ENCODE results near the gene DLL1.

DLL1 gene

DNA sequence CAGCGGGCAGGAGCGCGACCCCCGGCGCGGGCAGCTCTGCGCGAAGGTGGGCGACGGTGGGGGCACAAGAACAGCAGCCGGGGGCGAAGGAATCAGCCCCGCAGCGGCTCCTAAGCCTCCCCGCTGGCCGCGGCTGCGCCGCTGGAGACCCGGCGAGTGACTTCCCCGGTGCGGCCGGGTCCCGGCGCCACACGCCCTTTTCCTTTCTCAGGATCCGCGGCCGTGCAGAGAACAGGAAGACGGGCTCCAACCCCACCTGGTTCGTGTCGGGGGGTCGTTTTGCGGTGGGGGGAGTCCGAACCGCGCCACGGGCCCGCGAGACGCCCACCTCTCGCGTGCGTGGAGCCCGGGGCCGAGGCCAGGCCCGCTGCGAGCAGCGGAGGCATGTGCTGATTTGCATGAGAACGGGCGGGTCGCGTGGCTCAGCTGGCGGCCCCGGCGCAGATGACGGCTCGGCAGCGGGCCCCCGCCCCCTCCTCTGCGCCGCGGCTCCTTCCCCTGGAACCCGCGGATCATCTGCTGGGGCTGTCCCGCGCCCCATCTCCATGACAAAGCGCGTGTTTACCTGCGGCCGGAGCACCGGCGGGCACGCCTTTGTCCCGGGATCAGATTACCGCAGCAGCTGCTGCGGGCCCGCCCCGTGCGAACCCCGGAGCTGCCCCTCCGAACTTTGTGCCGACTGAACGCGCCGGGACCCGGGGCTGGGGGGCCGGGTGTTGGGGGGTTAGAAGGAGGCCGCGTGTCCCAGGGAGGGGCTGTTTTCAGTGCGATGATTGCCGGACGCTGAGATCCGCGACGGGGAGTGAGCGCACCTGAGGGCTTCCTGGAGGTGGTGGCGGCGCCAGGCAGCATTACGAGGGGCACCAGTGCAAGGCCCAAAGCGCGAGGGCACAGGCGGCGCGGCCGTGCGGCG lies 4.9 kb upstream of the DLL1 start:
- DNase-seq (ENCODE audit: low read depth), result no peak

DNA sequence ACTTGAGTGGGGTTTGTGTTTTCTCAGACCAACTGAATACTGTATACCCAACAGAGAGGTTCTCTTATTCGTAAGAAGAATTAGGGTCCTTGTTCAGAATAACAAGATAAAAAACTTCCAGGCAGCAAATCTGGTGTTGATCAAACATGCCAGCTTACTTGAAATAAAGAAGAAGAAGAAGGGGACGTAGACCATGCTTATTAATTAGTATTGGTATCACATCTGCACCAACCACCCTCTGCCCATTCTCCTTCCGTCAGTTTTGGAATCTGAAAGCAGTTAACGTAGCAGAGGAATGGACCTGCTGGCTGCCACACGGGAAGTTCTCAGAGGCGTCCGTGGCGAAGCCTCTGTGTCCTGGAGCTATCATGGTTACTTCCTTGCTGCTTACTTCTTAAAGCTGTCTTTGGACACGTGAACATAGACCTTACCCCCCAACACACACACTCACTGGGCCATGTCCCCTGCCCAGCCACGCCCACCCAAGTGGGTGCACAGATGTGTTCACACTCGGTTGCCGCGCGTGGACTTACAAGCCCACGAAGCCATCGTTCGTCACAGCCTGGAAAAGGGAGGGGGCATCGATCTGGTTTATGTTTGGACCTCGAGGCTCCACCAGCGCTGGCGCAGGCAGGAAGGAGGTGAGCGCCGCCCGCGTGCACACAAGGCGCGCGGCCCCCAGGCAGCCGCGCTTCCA lies 4.1 kb upstream of the DLL1 start:
- DNase-seq (ENCODE audit: low read depth), result no peak

DNA sequence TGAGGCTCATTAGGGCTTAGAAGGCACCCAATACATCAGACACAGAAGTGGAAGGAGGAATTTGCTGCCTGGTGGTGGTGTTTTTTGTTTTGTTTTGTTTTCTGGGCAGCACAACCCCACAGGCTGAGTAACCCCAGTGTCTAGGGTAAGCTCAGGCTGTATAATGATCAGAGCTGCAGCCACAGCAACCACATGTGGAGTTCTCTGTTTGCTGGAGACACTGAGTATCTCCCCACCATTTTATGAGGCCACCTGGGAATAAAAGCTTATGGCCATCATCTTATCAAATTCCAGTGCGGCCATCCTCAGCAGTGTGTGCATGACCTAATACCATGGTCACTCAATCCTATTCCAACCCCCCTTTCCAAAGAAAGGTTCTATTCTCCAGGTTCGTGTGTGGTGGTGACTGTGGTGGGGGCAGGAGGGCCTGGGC lies 3.4 kb upstream of the DLL1 start:
- no peak for DNase-seq (ENCODE audit: low read depth)

DNA sequence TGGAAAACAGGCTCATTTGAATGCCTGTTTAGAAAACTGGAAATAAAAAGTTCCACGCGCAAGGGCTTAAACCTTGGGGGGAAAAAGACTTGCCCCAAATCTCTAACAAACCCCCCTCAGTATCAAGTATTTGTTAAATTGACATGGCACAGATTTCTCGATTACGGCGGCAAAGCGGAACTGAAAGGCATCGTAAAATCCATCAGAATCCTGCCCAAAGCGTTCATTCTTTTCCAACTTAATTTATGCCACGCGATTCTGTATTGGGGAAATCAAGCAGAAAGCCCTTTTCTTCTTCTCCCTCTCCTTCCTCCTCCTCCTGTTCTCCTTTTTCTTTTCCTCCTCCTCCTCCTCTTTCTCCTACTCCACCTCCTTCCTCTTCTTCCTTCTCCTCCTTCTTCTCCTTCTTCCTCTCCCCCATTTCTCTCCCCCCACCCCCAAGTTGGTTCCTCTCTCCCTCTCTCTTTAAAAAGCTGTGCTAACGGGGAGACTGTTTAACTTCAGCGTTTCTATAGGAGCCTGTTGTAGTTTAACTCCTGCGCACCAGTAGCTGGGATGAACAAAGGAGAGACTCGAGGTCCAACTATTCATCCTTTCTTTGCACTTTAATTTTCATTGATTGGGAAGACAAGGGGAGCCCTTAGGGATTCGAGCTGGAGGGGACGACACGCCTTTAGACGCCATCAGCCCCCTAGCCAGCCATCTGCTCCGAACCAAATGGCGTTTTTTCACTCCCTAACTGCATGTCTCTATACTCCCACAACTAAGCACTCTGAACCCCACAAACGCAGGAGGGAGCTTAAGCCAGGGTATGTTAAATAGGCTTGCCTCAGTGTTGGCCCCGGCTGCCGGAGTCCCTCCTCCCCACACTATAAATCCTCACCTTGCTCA lies 2.7 kb upstream of the DLL1 start:
- no peak for DNase-seq (ENCODE audit: low read depth)

DNA sequence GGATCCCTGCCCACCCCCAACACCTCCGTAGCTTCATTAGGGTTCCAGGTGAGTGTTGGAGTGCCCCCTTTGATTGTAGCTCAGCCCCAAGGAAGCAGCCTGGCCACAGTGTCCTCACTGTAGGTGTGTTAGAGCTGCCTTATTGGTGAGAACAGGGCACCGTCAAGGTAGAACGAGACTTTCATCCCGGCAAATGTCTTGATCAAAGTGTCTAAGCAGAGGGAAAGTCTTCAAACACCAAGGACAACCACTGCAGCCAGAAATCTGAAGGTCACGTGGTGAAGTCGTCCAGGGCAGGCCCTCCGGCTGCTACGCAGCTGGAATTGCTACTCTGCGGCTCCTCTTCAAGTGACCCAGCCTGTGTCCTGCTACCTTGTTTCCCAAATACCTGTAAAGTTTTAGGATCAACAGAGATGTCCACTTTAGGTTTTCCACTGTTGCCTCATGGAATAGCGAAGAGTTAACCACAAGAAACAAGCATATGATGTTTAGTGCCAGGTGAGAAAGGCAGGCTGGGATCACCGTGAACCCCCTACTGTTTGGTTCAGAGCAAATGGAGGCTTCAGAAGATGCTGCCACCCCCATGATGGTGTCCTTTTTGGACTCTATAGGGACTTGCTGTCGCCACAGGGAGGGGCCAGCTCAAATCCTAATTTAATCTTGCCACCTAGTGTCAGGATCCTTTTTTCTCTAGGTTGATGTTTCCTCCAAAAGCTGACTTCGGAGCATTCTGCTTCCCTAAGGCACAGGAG lies 1.7 kb upstream of the DLL1 start:
- DNase-seq (ENCODE audit: low read depth), result no peak

DNA sequence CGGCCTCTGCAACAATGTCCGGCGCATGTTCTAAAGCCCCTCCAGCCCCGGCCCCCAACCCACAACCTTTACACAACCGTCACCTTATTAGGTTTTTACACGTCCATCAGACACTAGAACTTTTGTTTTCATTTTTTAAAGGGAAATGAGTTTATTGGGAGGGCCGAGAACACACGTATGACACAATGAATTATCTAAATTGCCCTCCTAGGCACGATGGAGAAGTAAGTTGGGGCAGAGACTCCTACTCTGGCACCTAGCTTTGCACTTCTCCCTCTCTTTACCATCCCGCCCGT lies 1.2 kb upstream of the DLL1 start:
- DNase-seq (ENCODE audit: low read depth), result no peak

DNA sequence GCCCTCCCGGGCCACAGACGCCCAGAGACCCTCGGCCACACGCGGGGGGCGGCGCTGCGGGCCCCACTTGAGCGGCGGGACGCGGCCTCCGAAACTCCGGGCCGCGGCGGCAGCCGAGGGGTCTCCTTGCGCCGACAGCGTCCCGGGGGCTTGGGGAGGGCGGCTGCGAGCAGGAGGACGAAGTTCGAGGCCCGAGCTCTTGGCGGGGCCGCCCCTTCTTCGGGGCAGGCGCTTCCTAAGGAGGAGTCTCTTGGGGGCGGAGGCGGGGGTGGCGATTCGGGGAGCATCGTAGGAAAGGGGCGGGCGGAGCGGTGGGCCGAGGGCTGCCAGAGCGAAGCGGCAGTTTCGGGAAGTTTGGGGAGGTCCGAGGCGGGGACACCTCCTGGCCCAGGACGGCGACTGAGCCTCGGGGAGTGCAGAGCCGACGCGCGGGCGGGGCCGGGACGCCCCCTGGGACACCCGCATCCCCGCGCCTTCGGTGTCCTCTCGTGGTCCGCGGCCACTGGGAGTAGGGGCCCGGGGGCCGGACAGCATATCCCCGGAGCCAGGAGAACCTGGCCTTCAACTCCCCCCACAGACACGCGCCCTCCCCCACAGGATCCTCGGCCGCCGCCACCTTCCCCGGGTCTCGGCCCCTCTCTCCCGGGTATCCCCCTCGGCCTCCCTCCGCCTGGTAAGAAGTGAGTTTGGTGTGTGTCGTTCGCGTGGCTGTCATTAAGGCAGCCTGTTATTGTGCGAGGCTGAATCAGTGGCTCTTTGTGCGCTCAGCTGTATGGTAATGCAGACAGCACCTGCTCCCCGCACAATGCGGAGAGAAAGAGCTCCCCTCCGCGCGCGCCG lies 613 bp upstream of the DLL1 start:
- DNase-seq (ENCODE audit: low read depth), result no peak

DNA sequence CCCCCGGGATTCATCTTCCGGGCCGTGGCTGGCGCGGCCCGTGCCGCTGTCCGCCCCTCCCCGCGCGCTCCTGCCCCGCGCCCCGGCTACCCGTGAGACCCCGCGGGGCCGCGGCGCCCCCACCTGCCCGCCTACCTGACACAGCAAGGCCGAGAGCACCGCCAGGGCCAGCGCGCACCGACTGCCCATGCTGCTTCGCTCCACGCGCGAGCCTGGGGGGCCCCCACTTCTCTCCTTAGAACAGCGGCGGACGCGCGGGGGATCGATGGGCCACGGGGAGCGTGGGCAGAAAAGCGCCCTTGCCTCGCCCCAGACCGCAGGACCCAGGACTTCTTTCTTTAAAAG lies 955 bp downstream of the DLL1 start:
- DNase-seq (ENCODE audit: low read depth), result no peak

DNA sequence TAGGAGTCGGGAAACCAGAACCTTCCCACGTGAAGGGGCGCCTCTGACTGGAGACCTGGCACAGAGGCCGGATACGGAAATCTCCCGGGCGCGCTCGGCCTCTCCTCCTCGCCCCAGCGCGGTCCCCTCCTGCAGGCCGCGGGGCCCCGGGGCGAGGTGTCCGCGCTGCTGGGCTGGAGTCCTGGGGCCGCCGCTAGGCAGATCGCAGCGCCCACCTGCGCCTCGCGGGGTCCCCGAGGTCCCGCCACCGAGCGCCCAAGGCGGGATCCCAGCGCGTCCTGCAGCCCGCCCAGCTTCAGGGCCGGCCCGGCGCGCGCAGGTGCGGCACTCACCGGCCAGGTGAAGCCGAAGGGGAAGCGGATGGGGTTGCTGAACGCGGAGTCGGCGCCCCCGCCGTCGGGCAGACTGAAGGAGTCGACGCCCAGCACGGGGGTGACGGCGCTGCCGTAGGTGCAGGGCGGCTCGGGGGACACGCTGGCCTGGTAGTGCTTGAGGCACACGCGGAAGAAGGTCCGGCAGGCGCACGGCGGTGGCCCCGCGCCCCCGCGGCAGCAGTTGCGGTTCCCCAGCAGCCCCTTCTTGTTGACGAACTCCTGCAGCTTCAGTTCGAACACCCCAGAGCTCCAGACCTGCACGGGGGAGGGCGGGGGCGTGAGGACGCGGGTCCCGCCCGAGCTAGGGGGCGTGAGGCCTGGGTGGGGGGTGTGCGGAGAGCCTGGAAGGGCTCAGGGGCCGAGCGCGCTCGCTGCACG lies 1.5 kb downstream of the DLL1 start:
- no peak for DNase-seq (ENCODE audit: low read depth)

DNA sequence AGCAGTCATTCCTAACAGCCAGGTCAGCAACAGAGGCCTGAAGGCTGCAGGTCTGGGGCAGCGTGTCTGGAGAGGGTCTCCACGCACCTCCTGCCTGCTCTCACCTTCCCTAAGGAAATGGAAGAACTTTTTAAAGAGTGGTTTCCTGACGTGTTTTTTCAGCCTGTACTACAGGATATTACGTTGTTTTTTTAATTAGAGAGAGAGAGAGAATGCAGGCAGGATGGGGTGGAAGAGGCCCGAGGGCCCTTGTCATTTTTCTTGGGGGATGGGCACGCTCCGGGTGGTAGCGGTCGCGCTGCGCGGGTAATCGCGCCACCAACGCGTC lies 2.1 kb downstream of the DLL1 start:
- no peak for DNase-seq (ENCODE audit: low read depth)

DNA sequence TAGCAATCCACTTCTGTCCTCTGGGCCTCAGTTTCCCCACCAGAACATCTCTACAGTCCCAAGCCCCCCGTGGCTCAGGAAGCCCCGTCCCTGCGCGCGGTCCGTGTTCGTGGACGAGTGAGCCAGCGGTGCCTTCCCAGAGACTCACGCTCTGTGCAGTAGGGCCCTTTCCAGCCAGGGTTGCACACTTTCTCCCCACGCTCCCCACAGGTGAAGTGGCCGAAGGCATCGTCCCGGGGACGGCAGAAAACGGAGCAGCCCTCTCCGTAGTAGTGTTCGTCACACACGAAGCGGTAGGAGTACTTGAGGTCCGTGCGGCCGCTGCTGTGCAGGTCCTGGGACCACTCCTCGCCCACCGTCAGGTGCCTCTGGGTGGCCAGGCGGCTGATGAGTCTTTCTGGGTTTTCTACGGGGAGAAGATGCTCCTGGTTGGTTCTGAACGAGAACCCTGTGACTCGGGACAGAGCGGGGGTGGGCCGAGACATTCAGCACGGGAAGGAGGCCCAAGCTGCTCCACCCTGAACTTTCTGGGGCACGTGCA lies 2.7 kb downstream of the DLL1 start:
- DNase-seq (ENCODE audit: low read depth), result no peak

DNA sequence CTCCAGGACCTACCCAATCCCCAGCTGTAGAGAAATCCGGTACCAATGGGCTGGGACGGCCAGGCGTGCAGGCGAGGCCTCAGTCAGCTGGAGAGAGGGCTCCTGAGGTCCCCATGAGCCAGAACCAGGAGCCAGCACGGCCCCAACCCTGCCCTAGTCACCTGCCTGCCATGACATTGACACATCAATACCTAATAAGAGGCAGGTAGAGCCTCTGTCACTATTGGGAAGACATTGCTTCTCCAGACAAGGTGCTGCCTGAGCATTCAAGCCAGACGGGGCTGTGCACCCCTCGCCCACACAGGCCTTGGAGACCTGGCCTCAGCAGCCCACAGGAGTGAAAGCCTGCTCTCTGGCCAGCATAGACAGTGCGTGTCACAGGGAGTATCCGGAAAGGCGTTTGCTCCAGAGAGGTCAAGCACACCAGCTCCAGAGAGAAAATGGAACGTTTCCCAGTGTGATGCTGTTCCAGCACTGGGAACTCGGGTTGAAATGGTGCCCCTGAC lies 3.5 kb downstream of the DLL1 start:
- DNase-seq (ENCODE audit: low read depth), result no peak

DNA sequence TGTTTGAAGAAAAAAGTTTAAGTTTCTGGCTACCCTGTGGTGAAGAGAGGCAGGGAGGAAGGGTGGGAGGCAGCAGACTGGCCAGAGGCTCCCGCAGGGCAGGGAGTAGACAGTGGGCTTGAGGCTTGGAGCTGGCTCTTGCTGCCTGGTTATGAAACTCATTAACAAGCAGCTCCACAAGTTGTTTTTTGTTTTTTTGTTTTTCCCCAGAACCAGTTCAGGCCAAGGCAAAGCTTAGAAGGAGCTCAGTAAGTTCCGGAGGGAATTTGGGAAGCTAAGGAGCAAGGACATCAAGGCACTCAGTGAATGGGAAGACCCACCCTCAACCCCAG lies 4.0 kb downstream of the DLL1 start:
- no peak for DNase-seq (ENCODE audit: low read depth)

DNA sequence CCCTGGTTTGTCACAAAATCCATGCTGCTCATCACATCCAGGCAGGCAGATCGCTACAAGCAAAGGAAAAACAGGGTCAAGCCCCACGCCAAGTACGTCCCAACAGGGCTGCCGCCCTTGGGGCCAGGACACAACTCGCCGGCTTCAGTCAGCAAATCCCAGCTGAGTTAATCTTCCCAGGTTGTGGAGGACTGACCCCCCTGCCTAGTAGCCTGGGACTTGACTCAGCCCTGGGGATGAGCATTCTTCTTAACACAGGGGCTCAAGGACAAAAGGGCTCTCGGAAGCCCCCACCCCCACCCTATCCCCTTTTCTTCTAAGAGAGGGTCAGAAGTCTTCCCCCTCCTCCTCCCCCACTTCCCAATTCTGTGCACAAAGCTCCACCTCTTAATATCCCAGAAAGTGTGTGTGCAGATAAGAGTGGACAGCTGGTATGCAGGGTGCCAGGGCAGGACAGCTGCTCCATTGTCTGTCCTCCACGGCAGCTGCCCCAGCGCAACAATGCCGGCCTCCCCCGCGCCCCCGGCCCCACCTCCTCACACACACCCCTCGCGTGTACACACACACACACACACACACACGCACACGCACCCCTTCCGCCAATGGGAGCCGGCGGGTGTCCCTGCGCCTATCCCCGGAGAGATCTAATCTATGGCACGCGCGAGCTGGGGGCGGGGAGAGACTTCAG lies 4.5 kb downstream of the DLL1 start:
- no peak for DNase-seq (ENCODE audit: low read depth)

DNA sequence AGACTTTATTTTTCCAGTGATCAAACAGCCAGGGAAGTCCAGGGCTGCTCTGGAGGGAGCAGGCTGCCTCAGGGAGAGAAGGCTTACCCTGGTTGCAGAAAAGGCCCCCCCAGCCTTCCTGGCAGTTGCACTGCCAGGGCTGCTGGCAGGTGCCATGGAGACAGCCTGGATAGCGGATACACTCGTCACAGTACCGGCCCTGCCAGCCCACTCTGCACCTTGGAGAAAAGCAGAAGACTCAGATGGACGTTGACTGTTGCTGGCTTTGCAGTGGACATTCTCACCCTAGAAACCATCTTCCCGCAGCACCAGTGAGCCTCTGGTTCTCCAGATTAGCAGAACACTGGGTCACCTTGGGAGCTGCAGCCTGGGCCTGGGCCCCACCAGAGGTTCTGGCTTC lies 5.4 kb downstream of the DLL1 start:
- no peak for DNase-seq (ENCODE audit: low read depth)

DNA sequence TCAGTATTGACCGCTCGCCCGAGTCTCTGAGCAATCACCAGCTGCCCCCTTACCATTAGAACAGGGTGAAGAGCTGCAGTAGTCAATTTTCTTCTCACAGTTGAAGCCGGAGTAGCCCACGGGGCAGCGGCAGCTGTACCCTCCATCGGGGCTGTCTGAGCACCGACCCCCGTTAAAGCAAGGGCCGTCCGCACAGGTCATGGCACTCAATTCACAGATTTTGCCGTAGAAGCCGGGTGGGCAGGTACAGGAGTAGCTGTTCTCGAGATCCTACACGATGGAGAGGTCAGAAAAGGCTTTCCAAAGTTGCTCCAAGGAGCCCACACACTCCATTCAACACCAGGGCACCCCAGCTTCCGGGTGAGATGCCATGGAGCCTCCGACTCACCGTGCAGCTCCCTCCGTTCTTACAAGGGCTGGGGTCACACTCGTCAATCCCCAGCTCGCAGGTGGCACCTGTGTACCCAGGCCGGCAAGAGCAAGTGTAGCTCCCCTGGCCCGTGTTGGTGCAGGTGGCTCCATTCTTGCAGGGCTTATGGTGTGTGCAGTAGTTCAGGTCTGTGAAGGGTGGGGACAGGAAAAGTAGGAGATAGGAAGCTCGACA lies 5.9 kb downstream of the DLL1 start:
- no peak for DNase-seq (ENCODE audit: low read depth)

DNA sequence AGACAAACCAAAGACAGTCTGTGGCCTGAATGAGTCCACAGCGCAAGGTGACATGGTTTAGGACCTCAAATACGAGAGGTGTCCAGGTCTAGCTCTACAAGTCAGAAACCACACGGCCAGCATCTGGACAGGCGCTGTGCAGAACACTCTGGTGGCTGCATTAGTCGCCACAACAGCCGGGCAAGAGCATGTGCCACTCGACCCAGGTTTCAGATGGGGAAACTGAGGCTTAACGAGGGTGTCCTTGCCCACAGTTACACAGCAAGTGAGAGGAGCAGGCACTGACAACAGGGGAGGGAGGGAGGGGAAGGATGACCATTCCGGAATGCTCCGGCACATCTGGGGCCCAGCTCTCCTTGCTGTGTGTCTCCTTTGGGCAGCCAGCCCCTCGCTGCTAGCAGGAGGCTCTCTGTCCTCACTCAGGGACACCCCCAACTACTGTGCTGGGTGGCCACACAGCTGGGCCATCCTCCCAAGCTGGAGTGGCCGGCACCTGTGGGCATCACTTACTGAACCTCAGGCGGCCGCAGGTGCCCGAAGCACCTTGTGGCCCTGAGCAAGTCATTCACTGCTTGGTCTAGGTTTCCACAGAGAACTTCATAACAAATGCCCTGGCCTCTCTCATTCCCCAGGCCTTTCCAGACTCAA lies 6.6 kb downstream of the DLL1 start:
- no peak for DNase-seq (ENCODE audit: low read depth)

DNA sequence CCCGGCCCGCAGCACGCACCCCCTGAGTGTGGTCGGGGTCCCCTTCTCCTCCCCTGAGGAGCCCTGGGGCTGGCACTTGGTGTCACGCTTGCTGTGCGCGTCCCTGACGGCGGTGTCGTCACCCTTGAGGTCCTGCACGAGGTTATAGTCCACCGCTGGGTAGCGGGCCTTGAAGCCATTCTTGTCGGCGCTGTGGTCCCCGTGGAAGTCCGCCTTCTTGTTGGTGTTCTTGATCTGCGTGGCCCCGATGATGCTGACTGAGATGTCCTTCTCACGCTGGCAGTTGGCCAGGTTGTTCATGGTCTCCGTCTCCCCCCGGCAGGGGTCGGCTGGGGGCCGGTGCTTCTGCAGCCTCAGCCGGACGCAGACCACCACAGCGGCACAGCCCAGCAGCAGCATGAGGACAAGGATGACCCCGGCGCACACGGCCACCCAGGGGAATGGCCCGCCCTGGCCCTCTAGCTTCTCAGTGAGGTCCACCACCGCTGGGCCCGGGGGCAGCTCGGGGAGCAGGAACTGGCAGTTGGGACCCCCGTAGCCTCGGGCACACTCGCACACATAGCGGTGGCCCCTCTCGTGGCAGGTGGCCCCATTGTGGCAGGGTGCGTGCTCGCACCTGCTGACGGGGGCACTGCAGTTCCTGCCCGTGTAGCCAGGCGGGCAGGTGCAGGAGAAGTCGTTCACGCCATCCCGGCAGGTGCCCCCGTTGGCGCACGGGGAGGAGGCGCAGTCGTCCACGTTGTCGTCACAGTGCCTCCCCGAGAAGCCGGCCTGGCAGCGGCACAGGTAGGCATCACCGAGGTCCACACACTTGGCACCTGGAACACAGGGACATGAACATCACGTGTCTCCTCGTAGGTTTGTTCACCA lies 7.4 kb downstream of the DLL1 start:
- no peak for DNase-seq (ENCODE audit: low read depth)

Measured in activated T-cell treated with anti-CD3 and anti-CD28 coated beads for 24 hours (primary cell).